Sciatic nerve (tissue), 2 donors: ENCODE measurements around the gene MMEL1. TPM values are rescaled to one million over a fixed set of nuclear protein-coding genes. Genes with fewer than 3 reads are reported as not detected.

Experiments
- ATAC-seq: fragments of 200-7000 bp; cut with Tn5 transposase; one replicate; pipeline ENCODE4 v1.9.1; 2020; ENCODE audit warnings: mild to moderate bottlenecking, moderate library complexity
- DNase-seq: peaks from one replicate; pipeline ENCODE4 v3.0.0-alpha.2; 2020; ENCODE audit warnings: low spot score
- intact Hi-C: fragments of 100-400 bp; cut with DNase I; formaldehyde crosslinking; loops from one replicate; pipeline ENCODE4 v1.14.2; 2022
- total RNA-seq: library from RNA; stranded (reverse); fragmentation: NEBNext Ultra II Directional; extraction: Animal tissue kit (Norgen Biotek cat#: 25700); gene quantifications from one replicate; pipeline ENCODE4 v1.2.1, GENCODE V29; 2021
- donor health status: DM: no; HTN: no; CAD: no.
- donor health status: DM: no; HTN: no; CAD: no.

MMEL1 gene
- total RNA-seq, 1 donor from 2014 or later: 1.7 TPM

DNA sequence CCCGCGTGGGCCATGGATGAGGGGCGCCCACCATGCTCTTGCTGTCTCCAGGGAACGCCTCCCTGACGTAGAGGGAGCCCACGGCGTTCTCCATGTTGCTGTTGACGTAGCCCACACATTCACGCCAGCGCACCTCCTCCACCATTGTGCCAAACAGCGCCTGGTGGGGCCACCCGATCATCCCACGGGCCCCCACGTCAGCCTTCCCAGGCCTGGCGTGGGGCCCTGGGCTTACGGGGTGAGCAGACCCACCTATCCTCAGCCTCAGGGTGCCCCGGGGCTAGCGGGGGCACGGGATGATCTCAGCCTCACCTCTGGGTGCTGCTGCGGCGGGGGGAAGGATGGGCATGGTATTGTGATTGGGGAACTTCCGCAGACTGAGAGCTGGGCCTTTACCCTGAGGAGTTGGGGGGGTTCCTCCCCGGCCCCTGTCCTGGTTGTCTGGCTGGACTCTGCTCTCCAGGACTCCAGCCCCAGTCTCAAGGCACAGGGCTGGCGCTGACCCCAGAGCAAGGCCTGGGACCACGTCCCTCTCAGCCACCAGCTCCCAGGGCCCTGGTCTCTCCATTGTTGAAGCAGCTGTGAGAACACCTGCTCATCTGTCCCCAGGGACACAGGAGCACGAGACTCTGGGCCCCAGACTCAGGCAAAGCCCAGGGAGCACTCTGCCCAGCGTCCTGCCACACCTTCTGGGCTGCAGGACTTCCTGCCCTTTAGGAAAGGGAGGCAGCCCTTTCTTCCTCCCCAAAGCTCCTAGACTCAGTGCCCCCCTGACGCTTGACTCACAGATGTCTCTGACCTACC lies 36.1 kb downstream of the MMEL1 start:
- no peak for ATAC-seq
- peak; percentile 55 for DNase-seq
- intact Hi-C loops: no loop called here

DNA sequence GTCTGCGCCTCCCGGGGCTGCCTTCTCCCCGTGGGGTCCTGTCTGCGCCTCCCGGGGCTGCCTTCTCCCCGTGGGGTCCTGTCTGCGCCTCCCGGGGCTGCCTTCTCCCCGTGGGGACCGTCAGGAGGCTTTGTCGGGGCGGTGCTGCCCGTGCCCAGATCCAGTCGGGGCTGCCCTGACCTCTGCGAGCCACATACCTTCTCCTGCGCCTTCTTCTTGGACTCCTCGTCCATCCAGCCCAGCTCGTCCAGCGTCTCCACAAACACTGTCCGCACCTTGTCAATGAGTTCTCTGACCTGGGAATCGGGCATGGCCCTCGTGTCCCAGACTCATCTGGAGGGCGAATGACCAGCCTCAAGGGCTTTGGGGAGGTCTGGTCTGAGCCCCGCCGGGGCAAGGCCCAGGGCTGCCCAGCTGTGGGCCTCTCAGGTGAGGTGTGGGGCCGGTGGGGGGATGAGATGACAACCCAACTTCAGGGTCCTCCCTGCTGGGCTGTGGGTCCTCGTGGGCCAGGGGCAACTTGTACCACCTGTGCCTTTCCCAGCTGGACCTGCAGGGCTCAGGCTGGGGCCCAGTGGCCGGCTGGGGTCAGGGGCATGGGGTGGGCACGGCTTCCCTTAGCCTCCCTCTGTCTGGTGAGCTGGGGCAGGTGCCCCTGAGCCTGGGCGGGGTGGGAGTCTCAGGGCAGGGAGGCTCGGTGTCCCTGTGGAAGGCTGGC lies 36.8 kb downstream of the MMEL1 start:
- intact Hi-C loops: no loop called here
- no peak for ATAC-seq
- DNase-seq: peak; percentile 52

DNA sequence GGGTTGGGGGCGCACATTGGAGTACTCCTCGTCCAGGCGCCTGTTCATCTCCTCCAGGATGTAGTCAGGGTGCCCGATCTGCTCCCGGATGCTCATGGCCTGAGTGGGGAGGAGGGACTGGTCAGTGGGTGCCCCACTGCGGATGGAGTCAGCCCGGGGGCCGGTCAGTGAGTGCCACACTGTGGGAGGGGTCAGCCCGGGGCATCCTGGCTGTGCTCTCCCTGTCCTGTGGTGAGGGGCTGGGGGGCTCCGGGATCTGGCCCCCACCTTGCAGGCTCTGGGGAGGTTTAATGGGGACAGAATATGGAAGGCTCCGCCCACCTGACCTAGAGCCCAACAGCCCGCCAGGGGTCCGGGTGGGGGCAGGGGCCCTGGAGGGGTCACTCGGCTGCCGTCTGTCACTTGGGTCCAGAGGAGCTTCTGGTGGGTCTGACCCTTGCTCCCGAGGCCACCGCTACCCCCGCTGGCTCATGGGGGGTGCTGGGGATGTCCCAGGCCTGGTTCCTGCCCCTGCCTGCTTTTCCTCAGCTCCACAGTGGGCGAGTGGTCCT lies 37.5 kb downstream of the MMEL1 start:
- peak; percentile 57 for DNase-seq
- intact Hi-C loops: no loop called here
- no peak for ATAC-seq

DNA sequence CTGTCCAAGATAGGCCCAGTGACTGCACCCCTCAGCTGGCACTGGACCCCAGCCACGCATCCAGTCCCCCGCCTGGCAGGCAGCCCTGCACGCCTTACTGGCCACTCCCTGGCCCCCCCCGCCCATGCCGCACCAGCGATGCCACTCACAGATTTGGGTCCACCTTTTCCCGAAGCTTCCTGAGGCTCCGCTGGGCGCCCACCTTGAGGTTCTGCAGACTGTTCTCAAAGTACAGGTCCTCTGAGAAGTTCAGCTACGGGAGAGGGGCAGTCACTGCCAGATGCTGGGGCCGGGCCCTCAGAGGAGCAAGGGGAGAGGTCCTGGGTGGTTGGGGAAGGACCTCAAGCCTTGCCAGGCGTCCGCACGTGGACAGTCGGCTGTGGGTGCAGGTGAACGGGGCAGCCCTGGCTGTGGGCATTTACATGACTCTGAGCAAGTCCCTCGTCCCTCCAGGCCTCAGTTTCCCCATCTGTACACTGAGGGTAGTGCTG lies 38.1 kb downstream of the MMEL1 start:
- DNase-seq (peak; percentile 57), ATAC-seq (no peak)
- intact Hi-C loops: no loop called here

DNA sequence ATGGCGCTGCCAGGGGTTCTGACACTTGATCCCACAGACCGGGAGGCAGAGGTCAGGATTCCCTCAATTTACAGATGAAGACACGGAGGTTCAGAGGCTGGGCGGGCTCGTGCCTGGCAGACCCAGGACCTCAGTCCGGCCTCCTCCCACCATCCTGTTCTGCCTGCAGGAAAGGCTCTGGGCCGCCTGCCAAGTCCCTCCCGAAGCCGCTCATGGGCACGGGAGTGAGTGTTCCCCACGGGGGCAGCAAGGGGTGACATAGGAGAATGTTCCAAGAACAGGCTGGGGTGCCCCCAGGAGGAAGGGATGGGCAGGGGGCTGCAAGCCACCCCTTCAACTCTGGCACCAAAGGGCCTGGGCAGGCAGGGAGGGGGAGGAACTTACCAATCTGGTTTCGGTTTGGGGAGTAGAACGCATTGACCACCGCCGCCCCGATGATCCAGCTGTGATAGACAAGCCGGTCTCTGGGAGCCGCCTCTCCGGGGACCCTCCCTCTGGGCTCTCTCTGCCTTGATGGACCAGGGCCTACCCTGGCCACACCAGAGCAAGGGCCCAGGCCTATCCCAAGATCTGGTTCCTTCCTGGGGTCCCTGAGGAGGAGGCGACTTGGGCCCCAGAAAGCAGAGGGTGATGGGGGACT lies 38.7 kb downstream of the MMEL1 start:
- ATAC-seq (no peak), DNase-seq (peak; percentile 72)
- intact Hi-C loops: no loop called here

DNA sequence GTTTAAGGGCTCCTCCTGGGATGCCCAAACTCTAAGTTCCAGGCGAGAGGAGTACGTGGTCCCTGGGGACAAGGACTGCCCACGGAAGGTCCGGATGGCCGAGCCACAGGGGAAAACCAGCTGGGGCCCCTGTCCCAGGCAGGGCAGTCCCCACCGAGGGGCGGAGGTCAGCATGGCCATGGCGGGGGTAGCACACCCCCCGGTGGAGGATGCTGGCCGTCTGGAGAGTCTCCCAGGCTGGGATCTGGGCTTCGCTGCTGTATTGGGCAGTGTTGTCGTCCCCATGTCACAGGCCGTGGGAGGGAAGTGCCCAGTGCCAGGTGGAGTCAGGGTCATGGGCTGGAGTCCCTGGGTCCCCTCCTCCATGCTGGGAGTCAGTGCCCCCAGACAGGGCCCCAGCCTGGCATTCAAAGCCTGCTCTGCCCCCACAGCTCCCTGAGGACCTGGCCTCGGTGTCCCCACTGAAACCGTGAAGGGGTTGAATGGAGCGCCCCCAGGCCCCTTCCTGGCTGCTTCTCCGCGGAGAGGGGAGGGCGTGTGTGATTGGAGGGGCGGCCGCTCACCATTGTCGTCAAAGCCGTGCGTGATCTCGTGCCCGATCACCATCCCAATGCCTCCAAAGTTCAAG lies 39.5 kb downstream of the MMEL1 start:
- DNase-seq (peak; percentile 52), ATAC-seq (no peak)
- intact Hi-C loops: no loop called here

DNA sequence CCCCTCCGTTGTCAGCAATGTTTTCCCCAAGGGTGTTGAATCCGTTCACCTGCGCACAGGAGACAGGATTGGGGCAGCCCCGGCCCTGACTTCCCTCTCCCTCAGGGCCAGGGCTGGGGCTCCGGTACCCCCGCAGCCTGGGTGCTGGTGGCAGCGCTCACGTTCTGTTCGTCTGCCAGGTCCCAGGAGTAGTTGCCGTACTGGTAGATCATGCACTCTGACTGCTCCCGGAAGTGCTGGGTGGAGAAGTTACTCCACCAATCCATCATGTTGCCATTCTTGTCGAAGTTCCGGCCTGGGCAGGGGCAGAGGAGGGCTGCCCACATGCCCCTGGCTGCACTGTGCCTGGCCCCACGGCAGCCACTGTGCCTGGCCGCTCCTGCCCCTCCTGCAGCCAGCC lies 40.1 kb downstream of the MMEL1 start:
- intact Hi-C loops: no loop called here
- DNase-seq (peak; percentile 51), ATAC-seq (no peak)

DNA sequence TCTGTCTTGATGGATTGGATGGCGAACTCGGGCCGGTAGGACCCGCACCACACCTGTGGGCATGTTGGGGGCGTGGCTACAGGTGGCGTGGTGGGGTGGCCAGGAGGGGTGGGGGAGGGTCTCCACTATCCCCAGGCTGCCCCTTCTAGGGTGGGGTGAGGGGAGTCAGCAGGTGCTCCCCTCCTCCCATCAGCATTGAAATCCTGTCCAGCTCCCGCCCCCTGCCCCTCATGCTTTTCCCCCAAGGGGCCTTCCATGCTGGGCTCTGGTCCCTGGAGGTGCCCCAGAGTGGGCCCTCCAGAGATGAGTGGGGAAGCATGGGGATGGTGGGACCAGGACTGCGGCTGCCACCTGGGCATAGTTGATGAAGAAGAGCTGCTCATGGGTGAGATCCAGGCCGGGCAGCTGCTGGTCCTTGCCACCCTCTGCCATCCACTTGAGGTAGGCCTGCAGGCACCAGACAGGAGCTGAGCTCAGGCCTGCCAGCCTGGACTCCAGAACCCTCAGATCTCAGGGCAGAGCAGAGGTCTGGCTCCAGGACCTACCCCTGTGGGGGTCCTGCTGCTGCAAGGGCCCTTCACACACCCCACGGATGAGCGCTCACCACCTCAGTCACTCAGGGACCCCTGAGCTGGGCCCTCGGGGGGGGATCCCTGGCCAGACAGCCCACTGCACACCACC lies 41.1 kb downstream of the MMEL1 start:
- ATAC-seq (no peak), DNase-seq (peak; percentile 49)
- intact Hi-C loops: no loop called here

DNA sequence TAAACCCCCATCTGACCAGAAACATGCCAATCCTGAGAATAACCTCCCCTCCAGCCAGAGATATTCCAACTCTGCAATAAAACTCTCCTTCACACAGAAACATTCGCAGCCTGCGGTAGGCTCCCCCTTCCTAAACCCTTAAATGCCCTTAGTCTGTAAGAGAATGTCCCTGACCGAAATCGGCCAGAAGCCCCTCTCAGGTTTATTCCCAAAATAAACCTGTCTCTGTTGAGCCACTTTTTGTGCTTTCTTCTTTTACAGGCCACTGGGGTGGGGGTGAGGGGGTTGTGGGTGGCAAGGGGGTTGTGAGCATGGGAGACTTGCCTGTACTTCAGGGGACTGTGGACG lies 41.6 kb downstream of the MMEL1 start:
- ATAC-seq: no peak
- no peak for DNase-seq
- intact Hi-C loops: no loop called here

DNA sequence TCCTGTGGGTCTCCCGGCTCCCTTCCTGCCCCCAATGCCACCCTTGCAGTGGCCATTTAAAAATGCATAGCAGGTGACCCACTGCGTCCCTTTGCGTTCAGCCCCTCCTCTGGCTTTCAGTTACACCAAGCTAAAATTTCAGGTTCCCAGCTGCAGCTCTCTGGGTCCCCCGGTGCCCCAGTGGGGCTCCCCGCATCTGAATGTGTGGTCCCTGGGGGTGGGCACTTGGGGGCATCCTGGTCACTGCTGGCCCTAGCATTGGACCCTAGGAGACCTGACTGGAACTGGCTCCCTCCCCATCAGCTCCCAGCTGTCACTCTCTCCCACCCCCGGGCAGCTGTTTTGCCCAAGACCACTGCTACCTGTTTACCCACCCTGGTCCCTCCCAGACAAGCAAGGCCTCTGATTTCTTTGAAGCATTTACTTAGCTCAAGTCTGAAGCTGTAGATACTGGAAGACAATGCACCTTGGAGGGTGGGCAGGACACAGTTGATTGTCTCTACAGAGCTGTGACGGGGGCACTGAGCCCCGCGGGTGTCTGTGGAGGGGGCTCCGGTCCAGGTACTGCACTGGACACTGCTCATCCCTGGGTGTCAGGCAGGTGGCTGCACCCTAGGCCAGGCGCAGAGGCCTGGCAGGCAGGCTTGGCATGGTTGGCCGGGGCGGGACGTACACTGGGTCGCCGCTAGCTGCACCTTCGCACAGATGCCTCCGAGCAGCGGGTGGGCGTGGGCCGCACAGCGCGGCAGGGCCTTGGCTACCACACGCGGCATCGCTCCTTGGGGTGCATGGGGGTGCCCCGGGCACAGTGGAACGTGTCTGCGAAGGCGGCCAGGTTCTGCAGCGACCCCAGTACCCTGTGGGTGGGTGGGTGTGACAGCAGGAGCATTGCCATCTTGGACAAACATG lies 42.3 kb downstream of the MMEL1 start:
- intact Hi-C loops: no loop called here
- ATAC-seq: no peak
- DNase-seq: peak; percentile 57

DNA sequence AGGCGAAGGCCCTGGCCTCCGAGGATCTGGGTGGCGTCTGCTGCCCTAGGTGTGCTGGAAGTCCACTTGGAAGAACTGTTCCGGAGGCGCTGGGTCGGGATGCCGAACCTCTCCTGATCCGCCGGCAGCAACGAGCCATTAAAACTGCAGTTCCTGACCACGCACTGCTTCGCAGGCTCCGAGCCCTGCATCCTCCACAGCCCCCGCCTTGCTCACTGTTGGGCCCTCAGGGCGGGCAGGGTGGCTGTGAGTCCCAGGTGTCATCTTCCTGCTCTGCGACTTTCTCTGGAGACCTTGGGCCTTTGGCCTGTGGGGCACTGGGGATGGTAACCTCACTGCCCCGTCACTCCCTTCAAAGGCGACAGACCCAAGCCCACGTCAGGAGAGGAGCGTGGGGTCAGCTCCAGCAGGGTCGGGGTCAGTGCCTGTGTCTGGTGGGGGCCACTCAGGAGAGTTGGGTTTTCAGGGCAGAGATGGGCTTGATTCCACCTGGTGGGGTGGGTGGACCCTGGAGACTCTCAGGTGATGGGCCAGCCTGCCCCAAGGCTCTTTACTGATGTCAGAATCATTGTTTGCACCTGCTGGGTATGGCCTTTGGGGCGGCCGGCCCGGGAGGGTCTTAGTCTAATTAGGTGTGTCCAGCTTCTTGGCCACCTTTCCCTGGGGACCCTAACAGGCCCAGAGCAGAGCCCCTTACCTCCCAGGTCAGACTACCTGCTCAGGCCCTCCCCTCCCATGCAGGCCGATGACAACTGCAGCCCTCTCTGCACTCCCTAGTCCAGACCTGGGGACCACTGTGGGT lies 43.2 kb downstream of the MMEL1 start:
- DNase-seq (peak; percentile 57), ATAC-seq (no peak)
- intact Hi-C loops: no loop called here

DNA sequence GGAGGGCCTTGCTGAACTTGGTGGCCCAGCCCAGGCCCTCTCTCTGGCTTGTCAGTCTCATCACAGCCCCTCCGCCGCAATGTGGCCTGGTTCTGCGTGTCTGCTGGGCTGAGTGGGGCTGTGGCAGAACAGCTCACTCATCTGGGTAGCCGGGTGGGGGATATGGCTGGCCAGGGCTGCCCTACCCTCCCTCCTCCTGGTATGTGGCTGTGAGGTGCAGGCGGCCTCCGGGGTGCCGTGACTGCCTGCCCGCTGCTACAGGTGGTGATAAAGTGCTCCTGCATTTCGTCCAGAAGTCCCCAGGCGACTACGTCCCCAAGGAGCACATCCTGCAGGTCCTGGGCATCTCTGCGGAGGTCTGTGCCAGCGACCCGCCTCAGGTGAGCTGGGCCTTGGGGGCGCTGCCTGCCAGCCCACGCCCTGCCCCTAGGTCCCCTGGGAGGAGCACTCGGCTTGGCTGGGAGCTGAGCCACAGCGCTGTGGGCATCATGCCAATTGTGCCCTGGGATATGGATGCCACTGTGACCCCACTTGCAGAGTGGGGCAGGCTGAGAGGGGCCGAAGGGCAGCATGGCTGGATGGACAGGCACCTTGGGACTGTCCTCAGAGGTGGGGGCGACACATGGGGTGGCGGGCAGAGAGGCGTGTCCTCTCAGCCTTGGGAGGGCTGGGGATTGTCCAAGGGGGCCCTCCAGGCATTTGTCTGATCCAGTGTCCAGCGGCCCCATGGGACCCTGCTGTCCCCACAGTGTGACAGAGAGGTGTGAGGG lies 44.0 kb downstream of the MMEL1 start:
- no peak for ATAC-seq
- intact Hi-C loops: no loop called here
- no peak for DNase-seq

DNA sequence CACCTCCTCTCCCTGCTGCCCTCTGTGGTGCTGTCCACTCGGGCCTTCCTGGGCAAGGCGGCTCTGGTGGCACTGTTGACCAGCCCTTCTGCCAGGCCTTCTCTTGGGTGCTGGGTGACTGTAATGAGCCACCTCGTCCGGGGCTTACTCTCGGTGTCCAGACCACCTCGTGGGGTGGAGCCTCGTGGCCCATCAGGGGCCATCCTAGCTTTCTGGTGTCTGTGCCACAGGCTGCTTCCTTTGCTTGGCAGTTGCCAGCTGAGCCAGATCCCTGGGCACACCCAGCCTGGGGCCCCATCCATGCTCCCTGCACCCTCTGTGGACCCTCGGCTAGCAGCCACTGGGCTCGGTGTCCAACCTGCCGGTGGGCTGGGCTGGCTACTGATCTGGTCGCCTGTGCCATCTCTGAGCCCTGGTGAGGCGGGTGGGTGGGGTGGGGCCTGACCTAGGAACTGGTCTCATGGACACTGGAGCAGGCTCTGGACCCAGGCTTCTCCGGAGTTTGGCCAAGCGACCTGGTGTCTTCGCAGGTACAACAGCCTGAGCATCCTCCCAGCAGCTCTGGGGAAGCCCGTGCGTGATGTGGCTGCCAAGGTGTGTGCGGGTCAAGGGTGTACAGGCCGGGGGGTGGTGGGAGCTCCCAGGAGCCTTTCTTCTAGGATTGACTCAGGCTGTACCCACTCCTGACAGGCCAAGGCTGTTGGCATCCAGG lies 44.8 kb downstream of the MMEL1 start:
- ATAC-seq (no peak), DNase-seq (no peak)
- intact Hi-C loops: no loop called here

DNA sequence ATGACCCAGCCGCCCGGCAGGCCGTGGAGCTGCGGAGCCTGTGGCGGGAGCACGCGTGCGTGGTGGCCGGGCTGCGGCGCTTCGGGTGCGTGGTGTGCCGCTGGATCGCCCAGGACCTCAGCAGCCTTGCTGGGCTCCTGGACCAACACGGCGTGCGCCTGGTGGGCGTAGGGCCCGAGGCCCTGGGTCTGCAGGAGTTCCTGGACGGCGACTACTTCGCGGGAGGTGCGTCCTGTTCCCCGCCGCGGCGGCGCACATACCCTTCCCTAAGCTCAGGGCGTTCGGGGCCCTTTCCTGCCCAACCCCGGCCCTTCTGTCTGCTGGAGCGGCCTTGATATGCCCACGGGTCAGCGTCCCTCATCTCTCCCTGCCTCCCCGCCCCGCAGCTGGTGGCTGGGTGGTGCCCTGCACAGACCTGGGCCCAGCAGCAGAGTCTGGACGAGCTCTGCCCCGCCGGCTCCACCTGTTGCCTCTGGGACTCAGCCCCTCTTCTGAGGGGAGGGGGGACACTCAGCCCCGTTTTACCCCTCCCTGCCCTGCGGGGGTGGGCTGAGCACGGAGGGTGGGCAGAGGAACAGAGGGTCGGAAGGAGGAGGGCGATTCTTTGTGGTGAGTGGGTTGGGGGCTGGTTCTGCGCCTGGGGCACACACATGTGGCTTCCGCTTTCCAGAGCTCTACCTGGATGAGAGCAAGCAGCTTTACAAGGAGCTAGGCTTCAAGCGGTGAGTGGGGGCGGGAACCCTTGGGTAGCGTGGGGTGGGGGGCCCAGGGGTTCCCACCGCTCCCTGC lies 45.6 kb downstream of the MMEL1 start:
- intact Hi-C loops: no loop called here
- DNase-seq (peak; percentile 79), ATAC-seq (no peak)
